Kidney epithelial cell (primary cell): ENCODE results near the gene ANP32B. TPM values are rescaled to one million over a fixed set of nuclear protein-coding genes. Genes with fewer than 3 reads are reported as not detected.
"Not testable (repeated sequence)": the region's sequence is repeated elsewhere in the genome, so short reads cannot be mapped to it uniquely, and the experiment has no call there.

ENCODE experiments used
- DNase-seq: peaks from one replicate; pipeline ENCODE4 v3.0.0-alpha.2; 2010; ENCODE audit warnings: low read depth
- H3K27me3 ChIP-seq: 2 replicates; pipeline ENCODE4 v1.6.0; 2011; ENCODE audit warnings: low read length; ENCODE audit not compliant: control insufficient read depth, insufficient read depth
- H3K36me3 ChIP-seq: 2 replicates; pipeline ENCODE4 v1.5.1; 2011; ENCODE audit warnings: low read length; ENCODE audit not compliant: control insufficient read depth, insufficient read depth
- H3K4me3 ChIP-seq: 2 replicates; pipeline ENCODE4 v1.5.1; 2011; ENCODE audit warnings: low read depth, mild to moderate bottlenecking, control low read depth, low read length
- CTCF ChIP-seq: IDR thresholded peaks from 2 replicates; pipeline ENCODE4 v1.5.1; 2011; ENCODE audit warnings: mild to moderate bottlenecking, moderate library complexity, low read length, control low read depth, inconsistent platforms; ENCODE audit not compliant: insufficient read depth, poor library complexity, severe bottlenecking
- total RNA-seq: library from RNA; depleted of rRNA; stranded (reverse); fragments of >200 nt; gene quantifications from 2 replicates; pipeline ENCODE4 v1.2.3, GENCODE V29; 2015

The ANP32B gene
- total RNA-seq, 1 donor from 2014 or later, result 24.1 TPM

GRCh38 chr9:97940233-97940632 lies 42.9 kb upstream of the ANP32B start:
- Histone ChIP-seq H3K4me3 (no peak overlapping the region), H3K36me3 (no peaks in the 10 kb centered on the region), H3K27me3 (peaks cover 21% of the 10 kb centered on the region)
- no peak for DNase-seq
- no peak for TF ChIP-seq CTCF

- DNase-seq, result no peak
- H3K4me3 ChIP-seq, result no peak overlapping the region
- TF ChIP-seq CTCF, result no peak
- H3K27me3 ChIP-seq, result peaks cover 18% of the 10 kb centered on the region
- no peaks in the 10 kb centered on the region for H3K36me3 ChIP-seq
Observed at GRCh38 chr9:97940741-97941140, 42.4 kb upstream of the ANP32B start.

- no peaks in the 10 kb centered on the region for H3K36me3 ChIP-seq
- H3K4me3 ChIP-seq, result no peak overlapping the region
- TF ChIP-seq CTCF, result no peak
- no peak for DNase-seq
- peaks cover 18% of the 10 kb centered on the region for H3K27me3 ChIP-seq
Observed at GRCh38 chr9:97941323-97941722, 41.8 kb upstream of the ANP32B start.

GRCh38 chr9:97943308-97943855 lies 39.8 kb upstream of the ANP32B start:
- no peak for TF ChIP-seq CTCF
- H3K36me3 ChIP-seq, result no peaks in the 10 kb centered on the region

GRCh38 chr9:97944612-97945011 lies 38.5 kb upstream of the ANP32B start:
- DNase-seq, result no peak
- H3K36me3 ChIP-seq, result no peaks in the 10 kb centered on the region
- TF ChIP-seq CTCF, result no peak
- H3K4me3 ChIP-seq, result no peak overlapping the region
- H3K27me3 ChIP-seq, result peaks cover 16% of the 10 kb centered on the region

More at GRCh38 chr9:97943308-97943855, 39.8 kb upstream of the ANP32B start:
- Histone ChIP-seq H3K4me3 (no peak overlapping the region), H3K27me3 (peaks cover 16% of the 10 kb centered on the region)
- DNase-seq, result no peak

- not testable (repeated sequence) for H3K4me3 ChIP-seq, DNase-seq, H3K36me3 ChIP-seq
- peaks cover 16% of the 10 kb centered on the region for H3K27me3 ChIP-seq
Observed at GRCh38 chr9:97945470-97945869, 37.7 kb upstream of the ANP32B start.

- H3K36me3 ChIP-seq, DNase-seq, H3K4me3 ChIP-seq: not testable (repeated sequence)
- peaks cover 17% of the 10 kb centered on the region for H3K27me3 ChIP-seq
Observed at GRCh38 chr9:97947094-97947493, 36.0 kb upstream of the ANP32B start.

GRCh38 chr9:97950873-97951272 lies 32.3 kb upstream of the ANP32B start:
- DNase-seq, H3K36me3 ChIP-seq, H3K27me3 ChIP-seq, H3K4me3 ChIP-seq: not testable (repeated sequence)
